ENCODE measurements around the gene ATXN2. TPM values are rescaled to one million over a fixed set of nuclear protein-coding genes. Genes with fewer than 3 reads are reported as not detected.
A peak's percentile ranks its signal among the peaks of the same experiment; 100 is the strongest.
"Not testable (repeated sequence)": the region's sequence is repeated elsewhere in the genome, so short reads cannot be mapped to it uniquely, and the experiment has no call there.

Gene ATXN2
- total RNA-seq, 2 experiments from 2014 or later: 35.1 to 35.3 TPM

GRCh38 chr12:111409780-111410430 lies 189.2 kb downstream of the ATXN2 start:
- POLR2A ChIA-PET: interaction anchor here (11.9 to 16.8 kb wide), 2 partner anchors 20 to 38 kb away, joined by 237 to 257 read pairs; no protein-coding TSS in a partner anchor
- peaks cover 70% of the 10 kb centered on the region for H3K4me1 Mint-ChIP-seq
- H3K9me3 Mint-ChIP-seq: no peaks in the 10 kb centered on the region
- H3K36me3 Mint-ChIP-seq (ENCODE audit: low read depth): peaks cover 8% of the 10 kb centered on the region
- DNase-seq: no peak
- H3K27me3 Mint-ChIP-seq: no peaks in the 10 kb centered on the region
- peak overlapping the region; percentile 7 for H3K4me3 Mint-ChIP-seq
- H3K27ac Mint-ChIP-seq: no peak overlapping the region
- CTCF ChIA-PET: interaction anchor here (1.0 to 4.3 kb wide), 2 partner anchors 25 to 42 kb away, joined by 4 to 20 read pairs; no protein-coding TSS in a partner anchor

GRCh38 chr12:111409403-111409779 lies 189.7 kb downstream of the ATXN2 start:
- no peak for DNase-seq
- no peak overlapping the region for H3K27ac Mint-ChIP-seq
- H3K9me3 Mint-ChIP-seq: no peaks in the 10 kb centered on the region
- H3K36me3 Mint-ChIP-seq (ENCODE audit: low read depth): peaks cover 6% of the 10 kb centered on the region
- peaks cover 73% of the 10 kb centered on the region for H3K4me1 Mint-ChIP-seq
- peaks cover 4% of the 10 kb centered on the region for H3K27me3 Mint-ChIP-seq
- ChIA-PET CTCF (interaction anchor here (1.0 to 1.9 kb wide), 3 partner anchors 12 to 42 kb away, joined by 4 to 11 read pairs (median 5); no protein-coding TSS in a partner anchor), POLR2A (interaction anchor here (1.5 to 16.8 kb wide), 3 partner anchors 20 to 276 kb away, joined by 5 to 257 read pairs (median 237); partner anchors contain the start of gene BRAP)
- peak overlapping the region; percentile 28 for H3K4me3 Mint-ChIP-seq

GRCh38 chr12:111408686-111409402 lies 190.3 kb downstream of the ATXN2 start:
- no peaks in the 10 kb centered on the region for H3K9me3 Mint-ChIP-seq
- ChIA-PET CTCF (interaction anchor here (0.6 to 2.3 kb wide), 6 partner anchors 12 to 672 kb away, joined by 4 to 11 read pairs (median 5); no protein-coding TSS in a partner anchor), POLR2A (interaction anchor here (1.5 to 16.8 kb wide), 3 partner anchors 21 to 276 kb away, joined by 5 to 257 read pairs (median 237); partner anchors contain the start of gene BRAP)
- peak overlapping the region; percentile 90 for H3K4me3 Mint-ChIP-seq
- peak overlapping the region; percentile 60 for H3K27ac Mint-ChIP-seq
- peaks cover 10% of the 10 kb centered on the region for H3K27me3 Mint-ChIP-seq
- no peak for DNase-seq
- peaks cover 78% of the 10 kb centered on the region for H3K4me1 Mint-ChIP-seq
- H3K36me3 Mint-ChIP-seq (ENCODE audit: low read depth): peaks cover 6% of the 10 kb centered on the region

DNA sequence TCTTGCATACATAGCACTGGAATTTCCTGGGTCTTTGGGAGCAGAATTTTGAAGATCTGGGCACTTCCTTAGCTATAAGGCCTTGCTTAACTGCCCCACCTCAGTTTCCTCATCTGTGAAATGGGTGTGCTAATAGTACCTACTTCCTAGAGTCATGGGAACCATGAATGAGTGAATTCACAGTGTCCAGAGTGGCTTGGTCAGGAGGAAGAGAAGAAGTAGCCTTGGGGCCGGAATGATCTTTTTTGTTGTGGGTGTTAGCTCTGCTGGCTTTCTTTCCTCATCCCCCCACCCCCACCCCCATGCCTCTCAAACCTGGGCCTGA lies 191.0 kb downstream of the ATXN2 start:
- Mint-ChIP-seq H3K27ac (no peak overlapping the region), H3K4me3 (peak overlapping the region; percentile 90), H3K9me3 (no peaks in the 10 kb centered on the region), H3K4me1 (peaks cover 79% of the 10 kb centered on the region), H3K27me3 (peaks cover 15% of the 10 kb centered on the region), H3K36me3 (ENCODE audit: low read depth) (peaks cover 6% of the 10 kb centered on the region)
- CTCF ChIA-PET: interaction anchor here (0.6 to 2.3 kb wide), 7 partner anchors 11 to 672 kb away, joined by 4 to 11 read pairs (median 5); no protein-coding TSS in a partner anchor
- no peak for DNase-seq
- POLR2A ChIA-PET: interaction anchor here (1.5 to 16.8 kb wide), 3 partner anchors 21 to 277 kb away, joined by 5 to 257 read pairs (median 237); partner anchors contain the start of gene BRAP

DNA sequence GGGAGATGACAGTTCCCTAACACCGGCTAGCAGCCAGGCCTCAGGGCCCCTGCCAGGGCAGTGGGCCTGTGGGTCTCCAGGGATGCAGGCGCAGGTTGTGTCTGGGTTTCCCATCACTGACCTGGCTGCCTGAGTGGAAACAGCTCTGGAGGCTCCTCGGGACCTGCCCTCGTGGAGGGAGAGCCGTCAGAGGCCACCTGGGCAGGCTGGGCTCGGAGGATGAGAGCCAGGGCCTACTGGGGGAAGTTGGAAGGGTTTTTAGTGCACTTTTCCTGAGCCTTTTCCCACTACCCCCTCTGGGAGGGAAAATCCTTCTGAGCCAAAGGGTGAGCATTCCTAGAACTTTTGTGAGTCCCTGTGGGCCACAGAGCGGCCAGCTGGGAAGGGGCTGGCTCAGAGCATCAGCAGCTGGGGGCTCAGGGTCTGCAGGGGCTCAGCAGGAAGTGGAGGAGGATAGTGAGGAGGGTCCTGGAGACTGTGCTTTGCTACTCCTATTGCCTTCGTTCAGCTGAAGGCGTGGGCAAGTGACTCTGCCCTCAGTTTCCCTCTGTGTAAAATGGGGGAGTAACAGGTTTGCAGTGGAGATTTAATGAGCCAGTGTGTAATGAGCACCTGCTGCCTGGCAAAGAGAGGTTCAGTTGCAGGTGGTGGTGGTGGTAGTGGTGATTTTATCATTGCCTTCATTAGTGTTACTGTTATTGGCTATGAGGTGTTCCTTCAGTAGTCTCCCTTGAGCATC lies 191.6 kb downstream of the ATXN2 start:
- DNase-seq: no peak
- Mint-ChIP-seq H3K36me3 (ENCODE audit: low read depth) (peaks cover 3% of the 10 kb centered on the region), H3K27me3 (peaks cover 15% of the 10 kb centered on the region), H3K4me3 (peak overlapping the region; percentile 90), H3K9me3 (no peaks in the 10 kb centered on the region), H3K4me1 (peaks cover 78% of the 10 kb centered on the region), H3K27ac (peak overlapping the region; percentile 82)
- POLR2A ChIA-PET: interaction anchor here (1.5 to 16.8 kb wide), 3 partner anchors 22 to 278 kb away, joined by 5 to 257 read pairs (median 237); partner anchors contain the start of gene BRAP
- CTCF ChIA-PET: interaction anchor here (0.8 to 2.3 kb wide), 6 partner anchors 11 to 45 kb away, joined by 3 to 11 read pairs (median 5); no protein-coding TSS in a partner anchor

DNA sequence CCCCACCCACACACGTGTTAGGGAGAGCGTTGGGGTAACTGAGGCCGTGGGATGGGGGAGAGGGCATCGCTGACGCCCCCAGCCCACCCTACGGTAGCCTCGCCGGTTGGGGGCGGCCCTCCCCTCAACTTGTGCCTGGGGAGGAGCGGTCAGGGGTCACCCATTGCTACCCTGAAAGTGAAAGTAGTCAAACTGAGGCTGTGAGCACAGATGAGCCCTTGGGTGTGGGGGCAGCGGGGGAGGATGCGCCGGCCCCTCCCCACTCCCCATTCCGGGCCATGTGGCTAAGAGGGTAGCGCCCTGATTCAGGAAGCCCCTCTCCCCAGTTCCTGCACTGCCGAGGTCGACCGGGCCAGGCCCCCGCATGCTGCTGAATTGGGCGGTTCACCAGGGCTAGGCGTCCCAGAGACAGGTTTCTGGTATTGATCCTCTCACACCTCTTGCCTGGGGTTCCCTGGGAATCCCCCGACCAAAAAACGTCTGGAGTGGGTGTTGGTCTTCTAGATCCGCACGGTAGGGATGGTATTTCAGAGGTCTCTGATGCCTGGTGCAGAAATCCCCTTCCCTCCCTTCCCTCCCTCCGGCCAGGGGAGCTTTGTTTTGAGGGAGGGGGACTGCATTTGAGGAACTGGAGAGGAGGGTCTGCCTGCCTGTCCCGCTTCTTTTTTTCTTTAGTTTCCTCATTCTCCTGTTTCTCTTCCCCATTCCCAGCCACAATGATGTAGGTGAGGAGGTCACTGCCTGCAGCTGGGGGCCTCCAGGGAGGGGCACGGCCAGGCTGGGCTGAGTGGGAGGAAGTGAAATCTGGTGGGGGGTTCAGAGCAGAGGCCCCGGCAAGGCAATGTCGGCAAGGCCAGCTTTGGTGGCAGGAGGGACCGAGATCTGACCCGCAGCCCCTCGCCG lies 192.4 kb downstream of the ATXN2 start:
- H3K36me3 Mint-ChIP-seq (ENCODE audit: low read depth): peaks cover 3% of the 10 kb centered on the region
- no peaks in the 10 kb centered on the region for H3K9me3 Mint-ChIP-seq
- CTCF ChIA-PET: interaction anchor here (1.2 to 13.4 kb wide), 4 partner anchors 19 to 48 kb away, joined by 3 to 527 read pairs (median 5); no protein-coding TSS in a partner anchor
- peaks cover 17% of the 10 kb centered on the region for H3K27me3 Mint-ChIP-seq
- peak; percentile 50 for DNase-seq
- peak overlapping the region; percentile 90 for H3K4me3 Mint-ChIP-seq
- POLR2A ChIA-PET: interaction anchor here (11.9 to 16.8 kb wide), 2 partner anchors 23 to 41 kb away, joined by 237 to 257 read pairs; no protein-coding TSS in a partner anchor
- H3K4me1 Mint-ChIP-seq: peaks cover 73% of the 10 kb centered on the region
- peak overlapping the region; percentile 82 for H3K27ac Mint-ChIP-seq

DNA sequence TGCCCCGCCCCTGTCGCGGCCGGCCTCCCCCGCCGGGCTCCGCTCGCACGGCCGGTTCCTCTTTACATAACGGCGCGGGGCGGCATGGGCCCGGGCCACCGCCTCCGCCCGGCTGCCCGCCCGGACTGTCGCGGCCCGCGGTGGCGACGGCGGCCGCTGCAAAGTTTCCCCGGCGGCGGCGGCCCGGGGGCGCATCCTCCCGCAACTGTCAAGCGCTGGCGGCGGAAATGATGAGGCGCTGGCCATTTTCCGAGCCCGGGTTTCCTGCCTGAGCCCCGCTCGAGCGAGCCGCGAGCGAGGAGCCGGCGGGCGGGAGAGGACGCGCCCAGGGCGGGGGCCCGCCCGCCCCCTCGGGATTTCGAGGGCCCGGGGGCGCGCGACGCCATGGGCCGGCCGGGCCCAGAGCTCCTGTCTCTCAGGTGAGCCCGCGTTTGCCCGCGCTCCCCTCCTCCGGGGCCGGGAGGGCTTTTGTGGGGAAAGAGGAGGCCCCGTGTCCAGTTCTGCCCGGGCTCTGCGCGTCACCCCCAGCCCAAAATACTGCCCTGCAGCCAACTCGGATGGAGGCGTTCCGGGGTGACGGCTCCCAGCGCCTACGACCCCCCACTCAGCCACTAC lies 193.1 kb downstream of the ATXN2 start, which contains the start of gene SH2B3:
TSS of gene SH2B3 (plus strand) at position 65 of the 615 bp plus-strand sequence. CDS start 12,223 bp downstream, outside the sequence.
- Mint-ChIP-seq H3K4me3 (peak within 1 kb of the TSS; percentile 90), H3K27me3 (peaks cover 23% of the 10 kb centered on the region), H3K27ac (peak within 1 kb of the TSS; percentile 82), H3K36me3 (ENCODE audit: low read depth) (peaks cover 3% of the 10 kb centered on the region), H3K4me1 (peaks cover 67% of the 10 kb centered on the region), H3K9me3 (no peaks in the 10 kb centered on the region)
- ChIA-PET POLR2A (interaction anchor here (11.9 to 16.8 kb wide), 2 partner anchors 24 to 41 kb away, joined by 237 to 257 read pairs; no protein-coding TSS in a partner anchor), CTCF (interaction anchor here (13.4 kb wide), 1 partner anchor 49 kb away, joined by 527 read pairs; no protein-coding TSS in a partner anchor)
- DNase-seq: peak; percentile 85

DNA sequence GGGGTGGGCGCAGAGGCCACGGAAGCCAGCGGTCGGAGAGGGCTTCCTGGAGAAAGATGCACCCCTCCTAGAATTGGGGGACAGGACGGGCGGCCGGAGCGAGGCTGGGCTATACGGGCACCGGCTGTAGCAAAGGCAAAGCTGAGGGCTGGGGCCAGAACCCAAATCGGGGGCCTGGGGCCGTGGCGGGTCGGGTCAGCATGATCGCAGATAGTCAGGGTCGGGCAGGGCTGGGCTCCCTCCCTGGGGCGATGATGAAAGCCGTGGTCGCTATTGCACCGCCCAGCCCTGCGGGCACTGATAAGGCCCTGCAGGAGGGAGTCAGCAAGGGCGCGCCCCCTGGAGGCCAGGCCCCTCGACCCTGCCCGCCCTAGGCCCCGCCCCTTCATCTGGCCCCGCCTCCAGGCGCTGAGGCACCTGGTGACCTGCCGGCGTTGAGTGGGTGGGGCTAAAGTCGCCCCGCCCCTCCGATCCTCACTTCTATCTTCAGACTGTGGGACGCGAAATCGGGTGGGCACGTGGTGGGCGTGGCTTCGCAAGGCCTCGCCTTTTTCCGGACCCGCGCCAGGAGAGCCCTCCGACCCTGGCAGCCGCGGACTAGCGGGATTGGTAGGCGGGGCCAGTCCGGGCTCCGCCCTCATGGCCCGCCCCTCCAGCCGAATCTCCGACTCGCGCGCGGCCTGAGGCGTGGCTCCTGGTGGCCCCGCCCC lies 193.8 kb downstream of the ATXN2 start:
- CTCF ChIA-PET: interaction anchor here (1.2 to 13.4 kb wide), 7 partner anchors 9 to 125 kb away, joined by 6 to 527 read pairs (median 20); no protein-coding TSS in a partner anchor
- peak; percentile 98 for DNase-seq

GRCh38 chr12:111404362-111405148 lies 194.6 kb downstream of the ATXN2 start:
- H3K9me3 Mint-ChIP-seq: no peaks in the 10 kb centered on the region
- CTCF ChIA-PET: interaction anchor here (0.6 to 13.4 kb wide), 11 partner anchors 9 to 138 kb away, joined by 3 to 527 read pairs (median 9); no protein-coding TSS in a partner anchor

More for the DNA sequence above, 193.8 kb downstream of the ATXN2 start:
- Mint-ChIP-seq H3K4me3 (peak overlapping the region; percentile 81), H3K9me3 (no peaks in the 10 kb centered on the region), H3K27me3 (peaks cover 29% of the 10 kb centered on the region), H3K36me3 (ENCODE audit: low read depth) (peaks cover 3% of the 10 kb centered on the region), H3K27ac (peak overlapping the region; percentile 72), H3K4me1 (peaks cover 62% of the 10 kb centered on the region)
- POLR2A ChIA-PET: interaction anchor here (0.9 to 16.8 kb wide), 6 partner anchors 8 to 281 kb away, joined by 3 to 257 read pairs (median 6); partner anchors contain the start of genes ACAD10 and BRAP

DNA sequence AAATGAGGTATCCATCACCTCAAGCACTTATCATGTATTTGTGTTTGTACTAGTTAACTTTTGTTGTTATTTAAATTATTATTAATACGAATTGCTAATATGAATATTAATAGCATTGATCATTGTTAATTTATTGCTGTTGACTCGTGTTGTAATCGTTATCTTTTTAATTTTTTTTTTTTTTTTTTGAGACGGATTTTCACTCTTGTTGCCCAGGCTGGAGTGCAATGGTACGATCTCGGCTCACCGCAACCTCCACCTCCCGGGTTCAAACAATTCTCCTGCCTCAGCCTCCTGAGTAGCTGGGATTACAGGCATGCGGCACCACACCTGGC lies 196.7 kb downstream of the ATXN2 start:
- ChIA-PET CTCF (interaction anchor here (1.8 to 13.4 kb wide), 5 partner anchors 28 to 52 kb away, joined by 5 to 527 read pairs (median 28); no protein-coding TSS in a partner anchor), POLR2A (interaction anchor here (1.2 to 16.8 kb wide), 3 partner anchors 27 to 151 kb away, joined by 3 to 257 read pairs (median 237); no protein-coding TSS in a partner anchor)
- not testable (repeated sequence) for H3K9me3 Mint-ChIP-seq; DNase-seq; H3K4me3 Mint-ChIP-seq; H3K36me3 Mint-ChIP-seq (ENCODE audit: low read depth); H3K27ac Mint-ChIP-seq
- H3K27me3 Mint-ChIP-seq: peaks cover 44% of the 10 kb centered on the region
- peaks cover 53% of the 10 kb centered on the region for H3K4me1 Mint-ChIP-seq

More at GRCh38 chr12:111404362-111405148, 194.6 kb downstream of the ATXN2 start:
- H3K36me3 Mint-ChIP-seq (ENCODE audit: low read depth): peaks cover 5% of the 10 kb centered on the region
- H3K4me1 Mint-ChIP-seq: peaks cover 62% of the 10 kb centered on the region
- peaks cover 37% of the 10 kb centered on the region for H3K27me3 Mint-ChIP-seq
- peak overlapping the region; percentile 81 for H3K4me3 Mint-ChIP-seq
- peak overlapping the region; percentile 77 for H3K27ac Mint-ChIP-seq
- DNase-seq: peak; percentile 42
- POLR2A ChIA-PET: interaction anchor here (0.9 to 16.8 kb wide), 6 partner anchors 8 to 281 kb away, joined by 3 to 257 read pairs (median 6); partner anchors contain the start of genes ACAD10 and BRAP
